Nasal cavity respiratory epithelium epithelial cell of viscerocranial mucosa (primary cell): Measurements from ENCODE around the gene PDCD2. TPM values are rescaled to one million over a fixed set of nuclear protein-coding genes. Genes with fewer than 3 reads are reported as not detected.

ENCODE experiments used
- total RNA-seq: library from RNA; depleted of rRNA; stranded (reverse); fragments of >200 nt; gene quantifications from 2 replicates; pipeline ENCODE4 v1.2.3, GENCODE V29; 2014

Gene PDCD2
- 48.4 and 91.6 TPM in 2 replicates for total RNA-seq

DNA sequence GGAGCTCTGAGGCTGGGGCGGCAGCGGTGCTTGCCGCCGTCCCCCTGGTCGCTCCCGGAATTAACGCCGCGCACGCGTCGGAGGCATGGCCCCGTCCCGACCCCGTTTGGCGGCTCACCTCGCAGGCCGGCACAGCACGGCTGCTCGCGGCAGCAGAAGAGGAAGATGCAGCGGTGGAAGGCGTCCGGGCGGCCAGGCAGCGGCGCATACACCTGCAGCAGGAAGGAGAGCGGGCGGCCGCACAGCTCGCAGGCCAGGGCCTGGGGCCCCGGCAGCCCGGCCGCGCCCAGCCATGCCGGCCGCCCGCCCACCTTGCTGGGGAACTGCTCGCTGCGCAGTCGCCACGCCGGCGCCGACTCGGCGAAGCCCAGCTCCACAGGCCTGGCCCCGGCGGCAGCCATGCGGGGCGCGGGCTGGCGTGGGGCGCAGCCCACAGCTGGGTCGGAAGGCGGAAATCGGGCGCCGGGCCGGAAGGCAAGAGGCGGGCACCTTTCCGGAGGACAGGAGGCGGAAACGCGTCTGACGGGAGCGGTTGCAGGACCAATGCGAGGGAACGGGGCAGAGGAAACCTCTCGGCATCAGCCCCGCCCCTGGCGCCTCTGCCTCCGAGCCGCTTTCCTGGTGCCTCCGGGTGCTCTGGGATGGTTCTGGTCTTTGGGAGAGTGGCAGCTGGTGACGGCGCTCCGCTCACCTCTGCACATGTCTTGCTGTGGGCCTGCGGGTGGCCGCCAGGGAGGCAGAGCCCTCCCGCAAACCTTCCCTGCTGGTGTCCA lies at the start of gene PDCD2:
Gene PDCD2, minus strand, starts transcription at position 457 of the 773 bp plus-strand sequence. Its CDS starts 56 bp downstream, at position 401.

GRCh38 chr6:170554013-170554795 lies 30.2 kb downstream of the PDCD2 start, which contains the start of gene TBP:
TBP (plus strand) TSS chr6:170554369; CDS start chr6:170557030, 2,661 bp downstream.

DNA sequence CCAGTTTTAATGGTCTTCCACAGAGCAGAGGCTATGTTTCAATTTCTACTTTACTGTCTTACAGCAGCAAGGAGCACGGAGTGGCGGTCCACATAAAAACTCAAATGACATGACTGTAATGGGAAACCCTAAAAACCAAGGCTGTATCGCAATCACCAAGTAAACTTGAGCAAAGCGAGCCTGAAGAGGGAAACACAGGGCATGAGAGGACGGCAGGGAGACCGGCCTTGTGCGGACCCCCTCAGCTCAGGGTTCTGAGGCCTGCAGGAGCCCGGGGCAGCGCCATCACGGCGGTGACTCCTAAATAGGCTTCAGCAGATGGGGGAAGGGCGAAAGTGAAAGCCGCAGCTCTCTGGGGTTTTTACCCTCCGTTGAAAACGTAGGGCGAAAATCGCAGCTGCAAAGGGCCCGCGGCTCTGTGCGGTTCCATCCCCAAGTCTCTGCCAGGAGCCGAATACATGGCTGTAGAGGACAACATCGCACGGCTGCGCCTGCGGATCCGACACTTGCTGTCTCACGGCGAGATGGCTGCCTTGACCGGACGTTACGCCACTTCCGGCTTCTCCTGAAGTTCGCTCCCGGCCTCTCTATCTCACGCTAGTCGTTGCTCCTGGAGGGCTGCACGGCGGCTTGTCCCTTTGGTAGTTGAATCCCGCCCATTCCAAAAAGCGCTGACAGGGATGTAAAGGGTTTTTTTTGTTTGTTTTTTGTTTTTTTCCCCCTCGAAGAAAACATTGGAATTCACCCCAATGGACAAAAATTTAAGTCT lies 31.5 kb downstream of the PDCD2 start, which contains the start of gene PSMB1:
Gene PSMB1, minus strand, starts transcription at position 543 of the 769 bp plus-strand sequence. Its CDS starts 65 bp downstream, at position 478.

Other genes starting within 250 kb of the PDCD2 start
- gene PSMB1, start 31.3 kb downstream of the PDCD2 start, total RNA-seq = 146 and 203 TPM in 2 replicates
- gene TBP, start 30.3 kb downstream of the PDCD2 start, total RNA-seq = 12.6 and 20.9 TPM in 2 replicates